SK-N-SH treated with all-trans-retinoic acid at 6 μM for 48 hours (cell line): ENCODE data around the gene PRX.

Experiments
- CREB5 ChIP-seq: fragments of 250-450 bp; sonication (Bioruptor Pico); IDR thresholded peaks from 2 replicates; pipeline ENCODE4 v1.5.1; 2020; ENCODE audit warnings: low read depth, mild to moderate bottlenecking, moderate library complexity
- CSDC2 ChIP-seq: fragments of 250-450 bp; sonication (Bioruptor Pico); IDR thresholded peaks from 2 replicates; pipeline ENCODE4 v1.5.0; 2020; ENCODE audit warnings: mild to moderate bottlenecking, moderate library complexity
- ESRRG ChIP-seq: fragments of 250-450 bp; sonication (Bioruptor Pico); IDR thresholded peaks from 2 replicates; pipeline ENCODE4 v1.6.1; 2021; ENCODE audit warnings: mild to moderate bottlenecking
- ISL1 ChIP-seq: fragments of 250-450 bp; sonication (Bioruptor Pico); IDR thresholded peaks from 2 replicates; pipeline ENCODE4 v2.1.2; 2022; ENCODE audit warnings: mild to moderate bottlenecking, moderate library complexity
- OSR1 ChIP-seq: fragments of 250-450 bp; sonication (Bioruptor Pico); IDR thresholded peaks from 2 replicates; pipeline ENCODE4 v1.8.0; 2022; ENCODE audit warnings: moderate library complexity, mild to moderate bottlenecking, inconsistent platforms
- PATZ1 ChIP-seq: fragments of 250-450 bp; sonication (Bioruptor Pico); IDR thresholded peaks from 2 replicates; pipeline ENCODE4 v1.8.0; 2020; ENCODE audit warnings: mild to moderate bottlenecking, moderate library complexity, borderline replicate concordance
- POU6F1 ChIP-seq: fragments of 250-450 bp; sonication (Bioruptor Pico); IDR thresholded peaks from 2 replicates; pipeline ENCODE4 v1.8.0; 2021; ENCODE audit warnings: low read depth, mild to moderate bottlenecking, moderate library complexity, borderline replicate concordance
- RARB ChIP-seq: fragments of 250-450 bp; sonication (Bioruptor Pico); IDR thresholded peaks from 2 replicates; pipeline ENCODE4 v1.8.0; 2021; ENCODE audit warnings: mild to moderate bottlenecking, moderate library complexity
- SNAI2 ChIP-seq: fragments of 250-450 bp; sonication (Bioruptor Pico); IDR thresholded peaks from 2 replicates; pipeline ENCODE4 v1.5.0; 2020; ENCODE audit warnings: mild to moderate bottlenecking, moderate library complexity
- TOX ChIP-seq: fragments of 250-450 bp; sonication (Bioruptor Pico); IDR thresholded peaks from 2 replicates; pipeline ENCODE4 v1.8.0; 2021; ENCODE audit warnings: mild to moderate bottlenecking, moderate library complexity, borderline replicate concordance
- TSHZ2 ChIP-seq: fragments of 250-450 bp; sonication (Bioruptor Pico); IDR thresholded peaks from 2 replicates; pipeline ENCODE4 v1.5.0; 2020; ENCODE audit warnings: mild to moderate bottlenecking, moderate library complexity
- ZC3H10 ChIP-seq: fragments of 250-450 bp; sonication (Bioruptor Pico); IDR thresholded peaks from 2 replicates; pipeline ENCODE4 v1.5.1; 2021; ENCODE audit warnings: mild to moderate bottlenecking, moderate library complexity
- ZFP3 ChIP-seq: fragments of 250-450 bp; sonication (Bioruptor Pico); IDR thresholded peaks from 2 replicates; pipeline ENCODE4 v1.5.0; 2020; ENCODE audit warnings: mild to moderate bottlenecking, moderate library complexity
- ZNF8 ChIP-seq: fragments of 450-650 bp; formaldehyde crosslinking; IDR thresholded peaks from 2 replicates; pipeline ENCODE4 v1.5.0; 2020; ENCODE audit warnings: mild to moderate bottlenecking, moderate library complexity

- TF ChIP-seq CREB5 (CRISPR knock-in tag) = no peak
- no peak for TF ChIP-seq TOX (CRISPR knock-in tag)
- no peak for TF ChIP-seq ISL1 (CRISPR knock-in tag)
- no peak for TF ChIP-seq ZFP3 (CRISPR knock-in tag)
- TF ChIP-seq ZNF8 (CRISPR knock-in tag) = no peak
- no peak for TF ChIP-seq TSHZ2 (CRISPR knock-in tag)
- TF ChIP-seq ESRRG = no peak
- TF ChIP-seq CSDC2 (CRISPR knock-in tag) = no peak
- TF ChIP-seq ZC3H10 (CRISPR knock-in tag) = no peak
- TF ChIP-seq PATZ1 (CRISPR knock-in tag) = no peak
- no peak for TF ChIP-seq POU6F1 (CRISPR knock-in tag)
- no peak for TF ChIP-seq RARB (CRISPR knock-in tag)
- no peak for TF ChIP-seq OSR1
- TF ChIP-seq SNAI2 (CRISPR knock-in tag) = no peak
Observed at GRCh38 chr19:40396886-40397567, 16.2 kb downstream of the PRX start.
